Fibroblast of lung (primary cell): ENCODE measurements around the gene GPC5. TPM values are rescaled to one million over a fixed set of nuclear protein-coding genes. Genes with fewer than 3 reads are reported as not detected.

ENCODE experiments used
- DNase-seq, 2 donors: peaks; one replicate each; pipeline versions ENCODE4 v3.0.0 to v3.0.0-alpha.2; 2010; ENCODE audit warnings: low read depth in 2 of 2
- H2AFZ ChIP-seq: 2 replicates; pipeline ENCODE4 v1.5.1; 2012; ENCODE audit warnings: low read length, control low read depth, inconsistent platforms
- H3K27ac ChIP-seq: 2 replicates; pipeline ENCODE4 v1.5.1; 2011; ENCODE audit warnings: low read length, control low read depth; ENCODE audit not compliant: insufficient read depth
- H3K27me3 ChIP-seq: 2 replicates; pipeline ENCODE4 v1.5.1; 2011; ENCODE audit warnings: mild to moderate bottlenecking, low read length; ENCODE audit not compliant: control insufficient read depth, insufficient read depth
- H3K36me3 ChIP-seq: 2 replicates; pipeline ENCODE4 v1.5.1; 2011; ENCODE audit warnings: low read length; ENCODE audit not compliant: control insufficient read depth, insufficient read depth
- H3K4me1 ChIP-seq: 2 replicates; pipeline ENCODE4 v1.5.1; 2011; ENCODE audit warnings: low read length; ENCODE audit not compliant: control insufficient read depth, insufficient read depth; ENCODE audit errors: extremely low read depth
- H3K4me2 ChIP-seq: 2 replicates; pipeline ENCODE4 v1.5.1; 2011; ENCODE audit warnings: low read length, control low read depth; ENCODE audit not compliant: insufficient read depth; ENCODE audit errors: extremely low read depth
- H3K4me3 ChIP-seq, 4 experiments: fragments of 200-600 bp in 1 of 4; sonication (generic) in 1 of 4; replicated peaks in 1 of 4; 2 replicates each; pipeline ENCODE4 v1.5.1; 2011 to 2016; ENCODE audit warnings: low read length in 4 of 4, low read depth in 3 of 4, mild to moderate bottlenecking in 3 of 4, control low read depth in 2 of 4, inconsistent platforms in 1 of 4, mixed read lengths in 1 of 4; ENCODE audit not compliant: insufficient read depth in 1 of 4; ENCODE audit errors: control extremely low read depth in 1 of 4
- H3K79me2 ChIP-seq: 2 replicates; pipeline ENCODE4 v1.5.1; 2012; ENCODE audit warnings: mild to moderate bottlenecking, low read length, inconsistent platforms; ENCODE audit not compliant: control insufficient read depth, insufficient read depth
- H3K9ac ChIP-seq: 2 replicates; pipeline ENCODE4 v1.5.1; 2011; ENCODE audit warnings: mild to moderate bottlenecking, low read length, control low read depth; ENCODE audit not compliant: insufficient read depth
- H3K9me3 ChIP-seq: 2 replicates; pipeline ENCODE4 v1.5.1; 2012; ENCODE audit warnings: low read depth, low read length; ENCODE audit not compliant: control insufficient read depth, insufficient read depth
- H4K20me1 ChIP-seq: 2 replicates; pipeline ENCODE4 v1.5.1; 2011; ENCODE audit warnings: low read length; ENCODE audit not compliant: control insufficient read depth, insufficient read depth; ENCODE audit errors: extremely low read depth
- CTCF ChIP-seq, 2 donors: IDR thresholded peaks in 1 of 2; conservative IDR thresholded peaks in 1 of 2; 1 replicate in 1 of 2; 2 replicates in 1 of 2; pipeline ENCODE4 v1.5.1; 2011 to 2012; ENCODE audit warnings: low read length in 2 of 2, control low read depth in 1 of 2, inconsistent platforms in 1 of 2, low read depth in 1 of 2, mild to moderate bottlenecking in 1 of 2
- EZH2 ChIP-seq: IDR thresholded peaks from 2 replicates; pipeline ENCODE4 v1.5.1; 2012; ENCODE audit warnings: low read length, control low read depth, mild to moderate bottlenecking; ENCODE audit errors: missing control alignments
- polyA plus RNA-seq, 2 donors: library from polyadenylated mRNA; depleted of rRNA in 1 of 2; stranded (reverse) in 1 of 2; unstranded in 1 of 2; fragments of >200 nt; gene quantifications; 2 replicates each; pipeline ENCODE4 v1.2.1, GENCODE V29; 2011 to 2012; ENCODE audit warnings: missing spikeins in 1 of 2
- total RNA-seq: library from RNA; depleted of rRNA; stranded (reverse); fragments of >200 nt; gene quantifications from 2 replicates; pipeline ENCODE4 v1.2.1, GENCODE V29; 2014

Gene GPC5
- total and polyA plus RNA-seq, 2 donors (not counting 1 experiment from before 2014, with no cell fraction given) = 0.17 TPM; not detected in 1

- H3K27ac ChIP-seq = no peak overlapping the region
- H4K20me1 ChIP-seq = no peaks in the 10 kb centered on the region
- no peak for DNase-seq
- no peaks in the 10 kb centered on the region for H3K79me2 ChIP-seq
- no peak overlapping the region for H3K4me2 ChIP-seq
- no peak overlapping the region for H2AFZ ChIP-seq
- no peak overlapping the region for H3K4me3 ChIP-seq
- no peak for TF ChIP-seq CTCF (conservative IDR thresholded peaks at IDR 0.05 in 1 of 2, IDR thresholded peaks at IDR 0.05 in 1 of 2; ENCODE audit: low read depth in 1 of 2, low read length in 2 of 2)
- TF ChIP-seq EZH2 = no peak
- no peaks in the 10 kb centered on the region for H3K4me1 ChIP-seq
- no peaks in the 10 kb centered on the region for H3K36me3 ChIP-seq
- no peaks in the 10 kb centered on the region for H3K27me3 ChIP-seq
- no peak overlapping the region for H3K9ac ChIP-seq
- H3K9me3 ChIP-seq = no peaks in the 10 kb centered on the region
Measured at GRCh38 chr13:91459485-91459884, 61.1 kb downstream of the GPC5 start.

GRCh38 chr13:91464336-91464735, 65.9 kb downstream of the GPC5 start:
- no peak overlapping the region for H3K27ac ChIP-seq
- no peaks in the 10 kb centered on the region for H4K20me1 ChIP-seq
- H3K9ac ChIP-seq = no peak overlapping the region
- no peak overlapping the region for H2AFZ ChIP-seq
- H3K27me3 ChIP-seq = no peaks in the 10 kb centered on the region
- H3K4me2 ChIP-seq = no peak overlapping the region
- H3K36me3 ChIP-seq = no peaks in the 10 kb centered on the region
- H3K9me3 ChIP-seq = no peaks in the 10 kb centered on the region
- H3K79me2 ChIP-seq = no peaks in the 10 kb centered on the region
- TF ChIP-seq CTCF (conservative IDR thresholded peaks at IDR 0.05 in 1 of 2, IDR thresholded peaks at IDR 0.05 in 1 of 2; ENCODE audit: low read depth in 1 of 2, low read length in 2 of 2) (no peak), EZH2 (no peak)
- H3K4me1 ChIP-seq = no peaks in the 10 kb centered on the region
- no peak overlapping the region for H3K4me3 ChIP-seq
- DNase-seq = no peak

- H3K27ac ChIP-seq = no peak overlapping the region
- H2AFZ ChIP-seq = no peak overlapping the region
- no peak overlapping the region for H3K9ac ChIP-seq
- no peak overlapping the region for H3K4me2 ChIP-seq
- no peaks in the 10 kb centered on the region for H4K20me1 ChIP-seq
- H3K4me3 ChIP-seq = no peak overlapping the region
- H3K4me1 ChIP-seq = no peaks in the 10 kb centered on the region
- no peaks in the 10 kb centered on the region for H3K27me3 ChIP-seq
- no peaks in the 10 kb centered on the region for H3K9me3 ChIP-seq
- no peaks in the 10 kb centered on the region for H3K79me2 ChIP-seq
- H3K36me3 ChIP-seq = no peaks in the 10 kb centered on the region
- DNase-seq = no peak
- TF ChIP-seq CTCF (conservative IDR thresholded peaks at IDR 0.05 in 1 of 2, IDR thresholded peaks at IDR 0.05 in 1 of 2; ENCODE audit: low read depth in 1 of 2, low read length in 2 of 2) (no peak), EZH2 (no peak)
Measured at GRCh38 chr13:91467236-91467635, 68.8 kb downstream of the GPC5 start.
